Vagina (tissue), 2 donors: ENCODE data around the gene CBLL2. TPM values are rescaled to one million over a fixed set of nuclear protein-coding genes. Genes with fewer than 3 reads are reported as not detected.

Experiments used
- DNase-seq, 2 donors: peaks; one replicate each; pipeline ENCODE4 v3.0.0-alpha.2; 2017; ENCODE audit errors: extremely low spot score in 2 of 2
- H3K27ac ChIP-seq: fragments of 200-600 bp; sonication (generic); one replicate; pipeline ENCODE4 v1.5.1; 2019
- H3K27me3 ChIP-seq: fragments of 200-600 bp; sonication (generic); one replicate; pipeline ENCODE4 v1.5.1; 2019
- H3K36me3 ChIP-seq, 2 donors: fragments of 200-600 bp; sonication (generic); one replicate each; pipeline ENCODE4 v1.5.1; 2017 to 2019
- H3K4me1 ChIP-seq: fragments of 200-600 bp; sonication (generic); one replicate; pipeline ENCODE4 v1.5.1; 2019
- H3K4me3 ChIP-seq, 2 donors: fragments of 200-600 bp; sonication (generic); 1 replicate in 1 of 2; 2 replicates in 1 of 2; pipeline ENCODE4 v1.5.1; 2016 to 2019
- H3K9me3 ChIP-seq: fragments of 200-600 bp; sonication (generic); one replicate; pipeline ENCODE4 v1.5.1; 2019
- POLR2A ChIP-seq, 2 donors: fragments of 450-650 bp; IDR thresholded peaks; one replicate each; pipeline ENCODE4 v1.6.1; 2017; ENCODE audit warnings: antibody characterized with exemption in 2 of 2, mild to moderate bottlenecking in 2 of 2, moderate library complexity in 2 of 2
- POLR2AphosphoS5 ChIP-seq, 2 donors: sonication (generic); formaldehyde crosslinking; IDR thresholded peaks; one replicate each; pipeline ENCODE4 v1.9.0; 2017; ENCODE audit warnings: antibody characterized with exemption in 2 of 2, mild to moderate bottlenecking in 2 of 2, low read depth in 1 of 2; ENCODE audit not compliant: insufficient read depth in 1 of 2
- intact Hi-C: fragments of 100-400 bp; cut with DNase I; formaldehyde crosslinking; loops from one replicate; pipeline ENCODE4 v1.15.1; 2023
- total RNA-seq: library from RNA; depleted of rRNA; stranded (reverse); fragments of >200 nt; gene quantifications from one replicate; pipeline ENCODE4 v1.2.3, GENCODE V29; 2016
- TF ChIP-seq, protein P1 (sequence below), 3 experiments: fragments of 450-650 bp in 2 of 3; fragments of 200-600 bp in 1 of 3; sonication (generic) in 1 of 3; IDR thresholded peaks; one replicate each; pipeline ENCODE4 v1.5.1; 2017 to 2019; ENCODE audit warnings: antibody characterized with exemption in 3 of 3, mild to moderate bottlenecking in 2 of 3, moderate library complexity in 2 of 3

The CBLL2 gene
- total RNA-seq, 1 donor from 2014 or later, result not detected

- no peaks in the 10 kb centered on the region for H3K36me3 ChIP-seq
- no peak for TF ChIP-seq POLR2A (IDR thresholded peaks at IDR 0.05)
- TF ChIP-seq, protein P1, sequence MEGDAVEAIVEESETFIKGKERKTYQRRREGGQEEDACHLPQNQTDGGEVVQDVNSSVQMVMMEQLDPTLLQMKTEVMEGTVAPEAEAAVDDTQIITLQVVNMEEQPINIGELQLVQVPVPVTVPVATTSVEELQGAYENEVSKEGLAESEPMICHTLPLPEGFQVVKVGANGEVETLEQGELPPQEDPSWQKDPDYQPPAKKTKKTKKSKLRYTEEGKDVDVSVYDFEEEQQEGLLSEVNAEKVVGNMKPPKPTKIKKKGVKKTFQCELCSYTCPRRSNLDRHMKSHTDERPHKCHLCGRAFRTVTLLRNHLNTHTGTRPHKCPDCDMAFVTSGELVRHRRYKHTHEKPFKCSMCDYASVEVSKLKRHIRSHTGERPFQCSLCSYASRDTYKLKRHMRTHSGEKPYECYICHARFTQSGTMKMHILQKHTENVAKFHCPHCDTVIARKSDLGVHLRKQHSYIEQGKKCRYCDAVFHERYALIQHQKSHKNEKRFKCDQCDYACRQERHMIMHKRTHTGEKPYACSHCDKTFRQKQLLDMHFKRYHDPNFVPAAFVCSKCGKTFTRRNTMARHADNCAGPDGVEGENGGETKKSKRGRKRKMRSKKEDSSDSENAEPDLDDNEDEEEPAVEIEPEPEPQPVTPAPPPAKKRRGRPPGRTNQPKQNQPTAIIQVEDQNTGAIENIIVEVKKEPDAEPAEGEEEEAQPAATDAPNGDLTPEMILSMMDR (IDR thresholded peaks at IDR 0.05), result no peak
- no peak for TF ChIP-seq POLR2AphosphoS5 (IDR thresholded peaks at IDR 0.05; ENCODE audit: insufficient read depth in 1 of 2, low read depth in 1 of 2)
- intact Hi-C loops, result no loop called here
- no peak for DNase-seq
- H3K9me3 ChIP-seq, result no peaks in the 10 kb centered on the region
- no peak overlapping the region for H3K4me3 ChIP-seq
- H3K27me3 ChIP-seq, result no peaks in the 10 kb centered on the region
- H3K27ac ChIP-seq, result no peak overlapping the region
- no peaks in the 10 kb centered on the region for H3K4me1 ChIP-seq
These were observed 24.3 kb upstream of the CBLL2 start for GRCh38 chrX:22248401-22248800.

DNA sequence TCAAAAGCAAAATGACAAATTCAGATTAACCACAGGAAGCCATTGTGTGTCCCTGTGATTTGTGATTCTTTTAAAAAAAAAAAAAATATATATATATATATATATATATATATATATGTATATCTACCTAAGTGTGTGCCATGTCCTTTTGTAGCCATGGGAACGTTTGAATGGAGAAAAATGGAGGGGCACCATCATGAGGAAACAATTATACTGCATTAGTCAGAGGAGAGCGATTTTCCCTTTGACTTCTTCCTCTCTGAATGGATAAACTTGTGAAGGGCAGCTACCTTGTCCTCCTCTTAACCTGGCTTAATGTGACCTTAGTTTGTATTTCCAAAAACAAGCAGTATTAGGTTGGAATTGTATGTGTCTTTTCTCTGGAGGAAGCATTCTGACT is 23.3 kb upstream of the CBLL2 start:
- intact Hi-C loops, result no loop called here
- no peaks in the 10 kb centered on the region for H3K4me1 ChIP-seq
- H3K36me3 ChIP-seq, result no peaks in the 10 kb centered on the region
- H3K4me3 ChIP-seq, result no peak overlapping the region
- H3K9me3 ChIP-seq, result no peaks in the 10 kb centered on the region
- no peak for DNase-seq
- no peaks in the 10 kb centered on the region for H3K27me3 ChIP-seq
- TF ChIP-seq POLR2AphosphoS5 (IDR thresholded peaks at IDR 0.05; ENCODE audit: insufficient read depth in 1 of 2, low read depth in 1 of 2) (no peak), POLR2A (IDR thresholded peaks at IDR 0.05) (no peak)
- TF ChIP-seq, protein P1 (IDR thresholded peaks at IDR 0.05), result no peak
- no peak overlapping the region for H3K27ac ChIP-seq

DNA sequence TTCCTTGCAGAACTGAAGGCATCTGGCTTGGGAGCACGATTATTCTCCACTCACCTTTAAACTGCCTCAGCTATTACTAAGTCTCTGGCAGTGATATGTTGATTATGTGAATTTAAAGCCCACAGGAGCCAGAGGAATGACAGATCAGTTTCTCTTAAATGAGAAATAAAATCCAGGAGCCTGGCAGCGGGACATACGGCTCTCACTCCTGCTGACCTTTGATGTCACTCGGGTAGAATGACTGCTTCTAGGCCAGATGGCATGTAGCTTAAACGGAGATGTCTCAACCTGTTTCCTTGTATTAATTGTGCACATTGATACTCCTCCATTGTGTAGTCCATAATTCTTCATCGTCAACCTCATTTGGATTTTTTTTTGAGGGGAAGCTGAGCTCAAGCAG is 4.0 kb upstream of the CBLL2 start:
- no peaks in the 10 kb centered on the region for H3K36me3 ChIP-seq
- no peaks in the 10 kb centered on the region for H3K27me3 ChIP-seq
- H3K4me3 ChIP-seq, result no peak overlapping the region
- H3K9me3 ChIP-seq, result no peaks in the 10 kb centered on the region
- TF ChIP-seq POLR2AphosphoS5 (IDR thresholded peaks at IDR 0.05; ENCODE audit: insufficient read depth in 1 of 2, low read depth in 1 of 2) (no peak), POLR2A (IDR thresholded peaks at IDR 0.05) (no peak)
- TF ChIP-seq, protein P1 (IDR thresholded peaks at IDR 0.05), result no peak
- intact Hi-C loops, result no loop called here
- no peak overlapping the region for H3K27ac ChIP-seq
- H3K4me1 ChIP-seq, result no peaks in the 10 kb centered on the region
- no peak for DNase-seq

- no peak for DNase-seq
- H3K9me3 ChIP-seq, result no peaks in the 10 kb centered on the region
- no peak overlapping the region for H3K27ac ChIP-seq
- TF ChIP-seq, protein P1 (IDR thresholded peaks at IDR 0.05), result no peak
- TF ChIP-seq POLR2AphosphoS5 (IDR thresholded peaks at IDR 0.05; ENCODE audit: insufficient read depth in 1 of 2, low read depth in 1 of 2) (no peak), POLR2A (IDR thresholded peaks at IDR 0.05) (no peak)
- intact Hi-C loops, result no loop called here
- H3K27me3 ChIP-seq, result no peaks in the 10 kb centered on the region
- H3K4me3 ChIP-seq, result no peak overlapping the region
- no peaks in the 10 kb centered on the region for H3K4me1 ChIP-seq
- no peaks in the 10 kb centered on the region for H3K36me3 ChIP-seq
These were observed 1.1 kb downstream of the CBLL2 start for GRCh38 chrX:22273714-22274317.

DNA sequence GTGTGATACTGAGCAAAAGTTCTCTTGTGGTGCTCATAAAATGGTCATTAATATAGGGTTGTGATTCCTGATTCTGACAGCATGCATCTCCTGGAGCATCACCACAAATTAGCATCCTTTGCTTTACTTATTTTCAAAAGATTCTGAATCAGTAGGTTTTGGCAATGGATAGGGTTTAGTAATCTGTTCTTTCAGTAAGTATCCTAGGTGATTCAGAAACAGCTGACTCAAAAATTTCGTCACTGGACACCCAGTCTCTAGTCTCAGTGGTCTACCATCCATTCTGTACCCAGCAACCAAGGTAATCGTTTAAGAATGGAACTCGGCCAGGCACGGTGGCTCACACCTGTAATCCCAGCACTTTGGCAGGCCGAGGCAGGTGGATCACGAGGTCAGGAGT is 4.1 kb downstream of the CBLL2 start:
- Histone ChIP-seq H3K9me3 (no peaks in the 10 kb centered on the region), H3K4me1 (no peaks in the 10 kb centered on the region), H3K27ac (no peak overlapping the region), H3K27me3 (no peaks in the 10 kb centered on the region), H3K4me3 (no peak overlapping the region), H3K36me3 (no peaks in the 10 kb centered on the region)
- TF ChIP-seq, protein P1 (IDR thresholded peaks at IDR 0.05), result no peak
- no peak for TF ChIP-seq POLR2A (IDR thresholded peaks at IDR 0.05)
- no peak for TF ChIP-seq POLR2AphosphoS5 (IDR thresholded peaks at IDR 0.05; ENCODE audit: insufficient read depth in 1 of 2, low read depth in 1 of 2)
- no peak for DNase-seq
- intact Hi-C loops, result no loop called here
